NCI-H774 (cell line): ENCODE results near the gene TMEM178B.
A peak's percentile ranks its signal among the peaks of the same experiment; 100 is the strongest.
"Not testable (repeated sequence)": the region's sequence is repeated elsewhere in the genome, so short reads cannot be mapped to it uniquely, and the experiment has no call there.

ENCODE experiments used
- DNase-seq: peaks from one replicate; lab custom pipeline; 2025; lab: John Stamatoyannopoulos, UW

Gene TMEM178B

DNA sequence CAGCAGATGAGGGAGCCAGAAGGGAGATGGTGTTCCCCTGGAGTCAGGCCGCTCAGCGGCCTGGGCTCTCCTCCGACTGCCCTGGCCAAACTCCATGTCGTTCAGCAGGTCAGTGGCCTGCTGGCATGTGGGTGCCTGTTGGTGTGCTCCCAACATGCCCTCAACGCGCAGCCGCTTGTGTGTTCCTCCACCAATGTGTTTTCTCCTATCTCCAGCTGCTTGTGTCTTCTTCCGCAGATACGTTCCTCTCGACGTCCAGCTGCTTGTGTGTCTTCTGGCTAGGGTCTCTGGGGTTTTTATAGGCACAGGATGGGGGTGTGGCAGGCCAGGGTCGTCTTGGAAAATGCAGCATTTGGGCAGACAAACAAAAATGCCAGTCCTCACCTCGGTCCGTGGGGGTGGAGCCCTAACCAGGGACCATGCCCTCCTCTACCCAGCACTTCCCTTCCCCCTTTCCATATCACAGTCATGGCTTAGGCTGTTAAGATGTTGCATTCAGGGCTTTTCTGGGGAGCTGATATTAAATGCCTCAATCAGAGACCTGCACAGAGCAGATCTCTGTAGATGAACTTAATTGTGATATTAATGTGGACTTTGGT is 111.6 kb downstream of the TMEM178B start:
- DNase-seq, result no peak

DNA sequence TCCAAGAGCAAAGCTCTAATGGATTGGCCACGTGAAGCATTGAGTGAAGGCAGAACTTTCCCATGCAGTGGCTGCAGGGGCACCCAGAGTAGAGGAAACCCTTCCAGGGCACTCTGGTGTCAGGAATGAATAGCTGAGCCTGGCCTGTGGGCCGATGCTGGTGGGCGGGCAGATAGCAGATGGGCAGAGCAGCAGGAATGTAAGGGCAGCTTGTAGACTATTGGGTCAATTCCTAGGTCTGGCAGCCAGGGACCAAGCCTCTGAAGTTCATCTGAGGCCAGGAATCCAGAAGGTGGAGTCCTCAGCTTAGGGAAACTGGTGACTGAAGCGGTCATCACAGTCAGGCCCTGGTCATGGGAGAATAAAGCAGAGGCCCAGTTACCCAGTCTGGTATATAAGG is 115.4 kb downstream of the TMEM178B start:
- no peak for DNase-seq

DNA sequence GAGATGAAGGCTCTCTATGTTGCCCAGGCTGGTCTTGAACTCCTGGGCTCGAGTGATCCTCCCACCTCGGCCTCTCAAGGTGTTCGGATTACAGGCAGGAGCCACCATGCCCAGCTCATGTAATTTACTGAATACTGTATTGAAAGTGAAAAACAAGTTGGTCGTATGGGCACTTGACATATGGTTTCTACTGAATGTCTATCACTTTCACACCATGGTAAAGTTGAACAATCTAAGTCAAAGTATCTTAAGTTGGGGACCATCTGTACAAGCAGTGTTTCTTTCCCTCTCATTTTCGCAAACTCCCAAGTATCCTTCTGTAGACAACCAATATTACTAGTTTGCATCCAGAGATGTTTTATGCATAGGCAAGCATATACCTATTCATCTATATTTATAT is 116.6 kb downstream of the TMEM178B start:
- DNase-seq, result no peak

DNA sequence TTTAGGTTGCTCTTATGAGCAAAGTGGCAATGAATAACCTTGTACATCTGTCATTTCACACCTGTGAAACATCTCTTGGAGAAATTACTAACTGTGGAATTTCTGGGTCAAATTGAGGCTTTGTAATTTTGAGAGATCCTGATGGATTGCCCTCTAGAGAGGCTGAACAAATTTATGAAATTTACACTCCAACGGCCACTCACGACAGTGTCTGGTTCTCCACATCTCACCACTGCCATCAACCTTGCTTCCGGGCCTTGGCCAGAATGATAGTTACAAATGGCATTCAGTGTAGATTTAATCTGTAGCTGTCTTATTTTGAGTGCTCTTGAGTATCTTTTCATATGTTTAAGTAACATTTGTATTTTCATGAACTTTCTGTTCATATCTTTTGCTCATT is 117.4 kb downstream of the TMEM178B start:
- DNase-seq, result no peak

DNA sequence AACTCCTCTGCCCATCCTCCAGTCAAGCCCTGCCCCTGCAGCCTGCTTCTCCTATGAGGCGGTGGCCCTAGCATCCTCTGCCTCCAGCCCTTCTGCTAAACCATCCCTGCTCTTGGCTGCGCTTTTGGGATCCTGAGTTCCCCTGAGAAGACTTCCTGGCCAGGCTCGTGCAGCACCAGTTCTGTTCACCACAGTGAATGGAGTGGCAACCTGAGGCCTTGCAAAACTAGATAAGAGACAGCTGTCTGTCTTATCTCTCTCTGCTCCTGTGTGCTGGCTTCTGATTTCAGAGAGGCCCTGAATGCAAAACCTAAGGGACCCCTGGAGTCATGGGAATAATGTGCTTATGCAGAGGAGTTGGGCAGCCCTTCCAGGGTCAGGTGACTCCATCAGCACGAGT is 119.2 kb downstream of the TMEM178B start:
- DNase-seq, result no peak

DNA sequence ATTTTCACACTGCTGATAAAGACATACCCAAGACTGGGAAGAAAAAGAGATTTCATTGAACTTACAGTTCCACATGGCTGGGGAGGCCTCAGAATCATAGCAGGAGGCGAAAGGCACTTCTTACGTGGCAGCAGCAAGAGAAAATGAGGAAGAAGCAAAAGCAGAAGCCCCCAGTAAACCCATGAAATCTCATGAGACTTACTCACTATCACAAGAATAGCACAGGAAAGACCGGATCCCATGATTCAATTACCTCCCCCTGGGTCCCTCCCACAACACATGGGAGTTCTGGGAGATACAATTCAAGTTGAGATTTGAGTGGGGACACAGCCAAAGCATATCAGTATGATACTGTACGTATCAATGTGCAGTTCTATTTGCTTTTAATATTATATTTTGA is 121.9 kb downstream of the TMEM178B start:
- not testable (repeated sequence) for DNase-seq

DNA sequence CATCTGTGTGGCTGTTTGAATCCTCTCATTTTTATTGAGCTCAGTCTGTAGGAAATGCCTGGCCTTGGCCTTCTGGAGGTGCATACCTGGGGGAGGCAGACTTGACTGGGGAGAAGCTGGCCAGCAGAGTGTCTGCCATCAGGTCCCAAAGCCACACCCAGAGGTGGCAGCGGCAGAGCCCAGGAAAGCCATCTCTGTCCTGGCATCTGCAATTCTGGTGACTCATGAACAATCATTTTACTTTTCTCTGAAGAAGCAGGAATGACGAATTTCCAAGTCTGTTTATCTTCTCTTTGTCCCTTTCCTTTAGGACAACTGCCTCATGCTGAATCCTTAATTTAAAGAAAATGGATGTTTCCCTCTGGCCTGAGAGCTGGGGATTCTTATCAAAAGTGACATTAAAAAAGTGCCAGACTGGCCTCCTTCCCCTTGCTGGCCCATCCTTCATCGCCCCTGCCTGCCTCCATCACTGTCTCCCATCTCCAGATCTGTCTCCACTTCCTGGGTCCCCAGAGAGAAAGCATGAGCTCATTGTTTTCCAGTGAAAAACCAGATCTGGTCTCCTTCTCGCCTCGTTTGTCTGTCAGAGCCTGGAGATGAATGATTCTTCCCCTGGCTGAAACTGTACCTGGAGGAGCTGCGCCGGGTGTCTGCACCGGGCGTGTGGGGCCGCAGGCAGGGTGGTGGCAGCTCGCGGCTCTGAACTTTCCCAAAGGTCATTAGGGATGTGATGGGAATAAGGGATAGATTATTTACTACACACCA is 124.5 kb downstream of the TMEM178B start:
- no peak for DNase-seq

DNA sequence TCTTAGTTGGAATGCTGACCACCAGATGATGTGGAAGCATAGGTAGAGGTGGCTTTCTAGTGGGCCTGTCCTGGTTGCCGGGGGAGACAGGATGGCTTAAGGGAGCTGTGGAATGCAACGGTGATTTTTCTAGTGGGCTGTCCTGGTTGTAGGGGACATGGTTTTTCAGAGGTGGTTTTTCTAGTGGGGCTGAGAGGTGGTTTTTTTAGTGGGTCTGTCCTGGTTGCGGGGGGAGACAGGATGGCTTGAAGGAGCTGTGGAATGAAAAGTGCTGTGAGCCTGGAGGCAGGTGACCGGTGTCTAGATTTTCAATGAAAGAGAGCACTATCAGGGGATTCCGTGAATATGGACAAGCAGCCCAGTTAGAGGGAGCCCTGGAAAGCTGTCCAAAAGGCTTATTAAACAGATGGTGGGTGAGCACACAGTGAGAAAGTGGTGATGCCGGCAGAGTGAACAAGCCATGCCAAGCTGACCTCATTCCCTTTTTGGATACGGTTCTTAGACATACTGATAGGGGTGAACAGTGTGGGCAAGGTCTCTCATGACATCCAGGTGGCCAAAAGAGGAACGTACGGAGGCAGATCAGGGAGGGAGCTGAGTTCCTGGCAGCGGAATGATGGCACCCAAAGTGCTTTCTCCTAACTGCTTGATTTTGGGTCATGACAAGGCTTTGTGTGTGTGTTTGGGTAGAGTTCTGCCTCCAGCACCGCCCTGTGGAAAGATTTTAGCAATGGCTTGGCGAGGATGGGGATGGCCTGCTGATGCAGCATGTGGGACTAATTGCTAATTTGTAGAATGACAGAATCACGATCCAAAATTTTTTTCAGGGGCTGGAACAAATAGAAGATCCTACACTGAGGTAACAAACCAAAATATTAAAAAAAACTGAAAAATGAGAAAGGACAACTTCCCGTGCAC is 126.6 kb downstream of the TMEM178B start:
- no peak for DNase-seq

DNA sequence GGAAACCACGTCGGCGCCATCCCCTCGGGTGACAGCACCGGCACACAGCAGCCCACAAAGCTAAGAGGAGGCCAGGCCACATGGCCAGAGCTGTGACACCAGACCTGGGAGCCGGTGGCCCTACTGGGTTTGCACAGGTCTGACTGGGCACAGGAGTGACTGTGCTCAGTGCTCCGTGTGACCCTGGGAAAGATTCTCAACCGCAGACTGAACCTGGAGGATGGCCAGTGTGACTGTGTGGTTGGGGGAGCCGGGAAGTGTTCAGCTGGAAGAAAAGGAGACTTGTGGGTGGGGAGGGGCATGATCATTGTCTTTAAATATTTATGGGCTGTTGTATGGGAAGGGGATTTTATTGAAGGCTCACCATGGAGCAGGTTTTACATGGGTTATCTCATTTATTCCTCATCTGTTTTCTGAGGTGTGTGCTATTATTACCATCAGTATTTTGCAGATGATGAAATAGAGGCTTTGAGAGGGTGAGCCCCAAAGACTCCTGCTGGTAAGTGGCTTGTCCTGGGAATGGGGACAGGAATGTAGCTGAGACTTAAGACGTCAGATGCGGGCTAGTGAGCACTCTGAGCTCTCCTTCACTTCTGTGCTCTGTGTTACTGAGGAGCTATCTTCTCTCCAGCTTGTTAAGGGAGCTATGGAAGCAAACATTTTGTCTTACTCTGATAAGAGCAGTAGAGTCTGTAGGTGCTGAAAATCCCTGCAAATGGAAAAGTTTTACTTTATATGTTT is 127.5 kb downstream of the TMEM178B start:
- DNase-seq, result no peak

DNA sequence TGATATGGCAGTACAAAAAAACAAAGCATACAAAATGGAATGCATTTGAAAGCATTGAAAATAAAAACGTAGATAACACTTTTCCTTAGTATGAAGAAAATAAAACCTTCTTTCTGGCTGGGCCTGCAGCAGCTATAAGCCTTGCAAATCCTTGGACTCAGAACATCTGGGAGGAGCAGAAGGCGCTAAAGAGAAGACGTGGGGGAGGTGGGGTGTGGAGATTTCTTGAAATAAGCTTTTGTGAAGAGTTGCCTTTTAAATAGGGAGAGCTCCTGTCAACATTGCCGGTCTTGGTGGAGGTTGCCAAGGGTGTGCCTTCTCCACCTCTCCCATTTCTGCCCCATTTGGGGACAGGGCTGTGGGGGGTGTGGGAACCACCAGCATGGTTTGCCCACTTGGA is 128.7 kb downstream of the TMEM178B start:
- no peak for DNase-seq

DNA sequence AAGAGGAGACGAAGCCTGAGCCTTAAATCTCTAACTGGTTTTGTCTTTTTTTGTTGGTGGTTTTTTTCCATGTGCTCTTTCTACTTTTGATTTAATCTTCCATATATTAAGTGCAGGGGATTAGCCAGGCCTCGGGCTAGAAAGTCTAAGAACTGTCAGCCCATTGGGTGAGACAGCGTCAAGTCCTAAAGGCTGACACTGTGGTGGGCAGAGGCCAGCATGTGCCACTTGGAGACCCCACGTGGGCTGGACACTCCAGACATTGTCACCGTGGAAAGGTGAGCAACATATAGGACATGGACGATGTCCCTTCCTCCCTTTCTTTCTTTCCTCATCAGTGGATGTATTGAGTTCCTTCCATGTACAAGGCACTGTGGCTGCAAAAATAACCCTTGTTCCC is 129.3 kb downstream of the TMEM178B start:
- DNase-seq, result no peak

DNA sequence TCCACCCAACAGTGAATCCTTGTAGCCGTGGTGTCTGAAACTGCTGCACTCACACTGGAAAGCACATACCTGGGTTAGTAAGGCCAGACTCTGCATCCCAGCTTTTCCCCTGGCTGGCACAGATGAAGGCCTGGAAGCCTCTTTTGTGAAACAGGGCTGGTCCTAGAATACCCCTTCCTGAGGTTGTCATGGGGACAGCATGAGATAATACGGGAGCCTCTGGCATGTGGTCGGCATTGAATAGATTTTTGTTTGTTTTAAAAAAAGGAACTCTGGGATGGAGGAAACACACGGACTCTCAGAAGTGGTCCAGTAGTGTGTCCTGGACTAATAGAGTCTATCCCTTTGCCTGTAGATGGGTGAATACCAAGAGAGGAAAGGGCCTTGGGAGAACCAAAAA is 129.7 kb downstream of the TMEM178B start:
- DNase-seq, result no peak

DNA sequence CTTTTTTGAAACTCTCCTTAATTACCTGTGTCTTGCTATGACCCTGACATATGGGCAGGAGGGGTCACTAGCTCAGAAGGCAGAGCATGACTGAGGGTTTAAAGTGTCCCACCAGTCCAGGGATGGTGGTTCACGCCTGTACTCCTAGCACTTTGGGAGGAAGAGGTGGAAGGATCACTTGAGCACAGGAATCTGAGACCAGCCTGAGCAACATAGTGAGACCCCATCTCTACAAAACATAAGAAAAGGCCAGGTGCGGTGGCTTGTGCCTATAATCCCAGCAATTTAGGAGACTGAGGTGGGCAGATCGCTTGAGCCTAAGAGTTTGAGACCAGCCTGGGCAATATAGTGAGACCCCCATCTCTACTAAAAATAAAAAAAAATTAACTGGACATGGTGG is 133.8 kb downstream of the TMEM178B start:
- no peak for DNase-seq

DNA sequence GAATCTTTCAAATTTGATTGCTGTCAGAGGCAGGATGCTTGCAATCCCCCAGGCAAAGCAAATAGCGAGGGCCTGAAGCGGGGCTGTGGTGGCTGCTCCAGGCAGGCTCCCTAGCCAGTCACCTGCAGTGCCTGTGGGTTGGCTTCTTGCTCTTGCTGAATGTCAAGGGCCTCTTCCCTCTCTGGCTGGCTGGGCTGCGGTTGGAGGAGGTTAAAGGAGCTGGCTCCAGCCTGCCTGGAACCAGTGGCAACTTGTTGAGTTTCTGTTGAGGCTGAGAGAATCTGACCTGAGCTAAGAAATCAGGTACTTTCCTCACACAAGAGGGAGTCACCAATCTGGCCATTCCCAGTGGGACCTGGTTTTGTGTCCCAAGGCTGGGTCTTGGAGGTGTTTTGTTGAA is 134.7 kb downstream of the TMEM178B start:
- no peak for DNase-seq

DNA sequence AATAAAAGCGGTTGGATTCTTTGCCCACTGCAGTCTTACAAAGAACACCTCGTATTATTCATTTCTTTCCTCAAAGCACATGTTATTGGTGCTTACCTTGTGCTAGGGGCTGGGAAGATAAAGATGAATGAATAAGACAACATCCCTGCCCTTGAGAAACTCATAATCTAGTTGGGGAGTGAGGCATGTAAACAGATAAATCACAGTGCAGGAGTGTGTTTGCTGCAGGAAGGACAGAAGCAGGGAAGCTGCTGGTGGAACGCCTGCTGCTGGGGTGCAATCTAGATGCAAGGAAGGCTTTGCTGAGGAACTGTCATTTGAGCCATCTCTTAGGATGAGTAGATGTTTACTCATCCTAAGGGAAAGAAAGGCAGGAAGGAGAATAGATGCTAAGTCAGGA is 135.6 kb downstream of the TMEM178B start:
- DNase-seq, result no peak

DNA sequence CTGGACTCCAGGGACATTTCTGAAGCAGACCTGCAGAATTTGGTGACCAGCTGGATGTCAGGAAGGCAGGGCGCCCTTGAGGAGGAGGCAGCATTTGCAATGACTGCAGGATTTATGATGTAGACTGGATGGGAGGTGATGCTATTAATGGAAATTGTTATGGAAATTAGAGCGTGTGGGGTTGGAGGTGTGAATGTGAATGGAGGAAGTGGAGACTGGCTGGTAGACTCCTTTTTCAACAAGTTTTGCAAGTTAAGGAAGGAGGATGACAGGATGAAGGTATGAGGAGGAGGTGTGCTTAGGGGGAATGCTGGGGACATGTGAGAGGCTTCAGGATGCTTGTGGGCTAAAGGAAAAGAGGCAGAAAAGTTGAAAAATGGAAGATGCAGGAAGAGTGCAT is 137.0 kb downstream of the TMEM178B start:
- no peak for DNase-seq

DNA sequence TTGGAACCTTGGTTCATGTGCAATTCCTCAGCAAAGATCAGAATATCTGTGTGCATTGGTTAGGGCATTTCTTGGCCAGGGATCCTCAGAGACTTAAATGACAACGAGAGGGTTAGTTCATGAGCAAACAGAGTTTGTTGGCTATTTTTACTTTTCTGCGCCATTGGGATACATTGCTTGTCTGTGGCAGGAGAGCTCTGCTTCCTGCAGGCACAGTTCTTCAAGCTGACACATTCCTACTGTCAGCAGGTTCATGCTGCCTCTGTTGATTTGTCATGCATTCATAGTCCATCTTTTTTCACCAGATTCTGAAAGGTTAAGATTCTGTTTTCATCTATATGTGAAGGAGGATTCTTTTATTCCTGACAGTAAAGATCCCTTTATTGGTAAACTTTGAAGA is 139.4 kb downstream of the TMEM178B start:
- DNase-seq, result no peak

DNA sequence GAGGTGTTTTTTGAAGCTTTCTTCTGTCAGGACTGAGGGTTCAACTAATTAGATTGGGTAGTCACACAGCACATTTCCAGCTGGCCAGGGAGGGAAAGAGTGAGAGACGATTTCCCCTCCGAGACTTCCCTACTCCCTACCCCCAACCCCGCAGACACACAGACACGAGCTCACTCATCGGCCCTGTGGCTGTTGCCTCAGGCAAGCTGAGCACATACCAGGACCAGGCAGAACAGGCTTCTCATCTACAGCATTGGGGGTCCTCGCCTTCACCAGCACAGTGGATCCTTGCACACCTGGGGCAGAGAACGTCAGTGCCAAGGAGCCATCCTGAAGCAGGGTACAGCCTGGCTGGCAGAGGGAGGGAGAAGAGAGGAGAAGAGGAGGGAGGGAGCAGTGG is 144.1 kb downstream of the TMEM178B start:
- DNase-seq, result no peak

DNA sequence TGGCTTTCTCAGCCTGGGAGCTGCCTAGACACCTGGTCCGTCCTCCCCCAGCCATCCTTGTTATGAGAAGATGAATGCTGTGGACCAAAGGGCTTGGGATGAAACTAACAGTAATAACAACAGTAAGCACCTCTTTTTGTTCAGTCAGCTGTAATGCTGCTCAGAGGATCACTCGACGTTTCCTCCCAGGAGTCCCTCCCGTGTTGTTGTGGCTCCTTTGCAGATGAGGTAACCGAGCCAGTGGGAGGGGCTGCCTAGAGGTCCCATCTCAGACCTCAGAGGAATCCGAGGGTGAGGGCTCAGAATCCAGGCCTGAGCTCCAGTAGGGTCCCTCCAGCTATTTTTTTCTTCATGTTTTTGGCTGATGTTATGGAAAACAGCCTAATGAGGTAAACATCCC is 145.1 kb downstream of the TMEM178B start:
- no peak for DNase-seq

DNA sequence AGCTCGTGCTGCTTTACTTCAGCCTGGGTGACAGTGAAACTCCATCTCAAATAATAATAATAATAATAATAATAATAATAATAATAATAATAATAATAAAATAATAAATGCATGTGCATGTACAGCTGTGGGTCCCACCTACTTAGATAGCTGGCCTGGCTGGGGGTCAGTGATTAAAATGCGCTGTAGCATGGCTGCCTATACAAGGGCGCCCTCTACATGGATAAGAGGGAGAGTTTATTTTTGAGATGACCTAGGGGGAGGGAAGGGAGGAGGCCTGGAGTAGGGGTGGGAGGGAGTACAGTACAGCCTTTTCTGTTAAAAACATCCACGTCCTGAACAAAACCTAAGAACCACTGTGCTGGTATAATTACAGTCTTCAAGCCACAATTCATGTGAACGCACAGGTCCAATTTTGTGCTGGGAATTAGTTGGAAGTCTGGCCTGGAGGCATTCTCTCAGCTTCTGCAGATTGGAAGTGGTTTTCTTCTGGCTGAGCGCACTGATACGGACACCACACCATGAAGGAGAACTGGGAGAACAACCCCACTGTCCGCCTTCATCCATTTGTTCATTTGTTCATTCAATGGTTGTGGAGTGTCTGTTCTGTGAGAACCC is 146.5 kb downstream of the TMEM178B start:
- DNase-seq, result peak; percentile 6

DNA sequence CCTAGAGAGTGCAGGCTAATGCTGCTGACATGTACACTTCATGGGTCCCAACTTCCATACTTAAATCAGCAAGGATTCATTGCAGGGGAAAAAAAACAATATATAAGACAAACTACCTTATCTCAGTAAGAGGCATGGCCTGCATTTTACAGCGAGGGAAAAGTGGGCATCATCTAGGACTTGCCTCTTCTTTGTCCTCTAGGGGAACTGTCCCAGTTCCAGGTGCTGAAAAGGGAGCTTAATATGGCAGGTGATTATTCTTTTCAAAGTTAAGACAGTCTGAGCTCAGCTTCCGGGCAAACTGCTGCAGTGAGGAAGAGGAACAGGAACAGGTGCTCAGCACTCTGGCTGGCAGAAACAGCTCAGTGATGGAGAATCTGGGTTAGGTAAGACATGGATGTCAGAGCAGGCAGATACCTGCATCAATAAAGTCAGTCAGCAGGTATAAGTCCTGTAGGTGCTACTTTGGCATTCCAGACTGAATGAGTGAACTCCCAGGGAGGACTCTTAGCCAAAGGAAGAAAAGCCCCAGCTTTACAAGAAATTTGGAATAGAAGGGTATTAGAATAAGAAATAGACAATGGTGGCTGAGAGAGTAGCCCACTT is 147.2 kb downstream of the TMEM178B start:
- DNase-seq, result no peak
